H1 (cell line): ENCODE data around the gene BBS4. TPM values are rescaled to one million over a fixed set of nuclear protein-coding genes. Genes with fewer than 3 reads are reported as not detected.

ENCODE experiments used
- CTCF ChIA-PET: fragments of 300-600 bp; sonication (Branson Sonifier 250); formaldehyde crosslinking; loops from one replicate; lab custom pipeline; 2021; ENCODE audit not compliant: partially characterized antibody; lab: Charles Lee
- POLR2A ChIA-PET: fragments of 300-600 bp; sonication (Branson Sonifier 250); formaldehyde crosslinking; loops from one replicate; lab custom pipeline; 2021; ENCODE audit warnings: inconsistent platforms; ENCODE audit not compliant: partially characterized antibody; lab: Charles Lee
- DNase-seq, 2 experiments: peaks; one replicate each; pipeline versions ENCODE4 v3.0.0 to v3.0.0-alpha.2; 2010 to 2022; ENCODE audit warnings: low spot score in 2 of 2, low read depth in 1 of 2, mixed read lengths in 1 of 2
- FAIRE-seq: peaks from 2 replicates; lab custom pipeline; 2011; peaks lifted over from hg19 to GRCh38; lab: Jason Lieb, UNC
- H2AFZ ChIP-seq: 2 replicates; pipeline ENCODE4 v1.8.1; 2012; ENCODE audit warnings: low read length, inconsistent platforms
- H2AK5ac ChIP-seq: 2 replicates; pipeline ENCODE4 v1.6.1; 2013; ENCODE audit warnings: low read depth, low read length
- H2BK120ac ChIP-seq: replicated peaks from 2 replicates; pipeline ENCODE3; 2013; ENCODE audit warnings: low read depth, low read length, inconsistent platforms
- H2BK12ac ChIP-seq: 2 replicates; pipeline ENCODE4 v1.6.1; 2013; ENCODE audit warnings: low read depth, low read length
- H2BK15ac ChIP-seq: 2 replicates; pipeline ENCODE4 v1.6.1; 2013; ENCODE audit warnings: low read length
- H2BK20ac ChIP-seq: 2 replicates; pipeline ENCODE4 v1.6.1; 2013; ENCODE audit warnings: low read length
- H2BK5ac ChIP-seq: 2 replicates; pipeline ENCODE4 v1.6.1; 2013; ENCODE audit warnings: low read depth, low read length
- H3K14ac ChIP-seq: 2 replicates; pipeline ENCODE4 v1.6.1; 2013; ENCODE audit warnings: inconsistent platforms; ENCODE audit not compliant: insufficient read length
- H3K18ac ChIP-seq: 2 replicates; pipeline ENCODE4 v1.6.1; 2013; ENCODE audit warnings: low read length; ENCODE audit errors: extremely low read depth
- H3K23ac ChIP-seq: 2 replicates; pipeline ENCODE4 v1.6.1; 2013; ENCODE audit warnings: inconsistent platforms; ENCODE audit not compliant: insufficient read length
- H3K23me2 ChIP-seq: 2 replicates; pipeline ENCODE4 v1.6.1; 2013; ENCODE audit warnings: low read depth, low read length
- H3K27ac ChIP-seq: 2 replicates; pipeline ENCODE4 v1.6.1; 2011; ENCODE audit warnings: low read depth, low read length, inconsistent platforms
- H3K27me3 ChIP-seq, 4 experiments: replicated peaks in 1 of 4; 1 replicate in 1 of 4; 2 replicates in 3 of 4; pipeline versions ENCODE4 v1.6.1 to v1.8.1; 2011 to 2013; ENCODE audit warnings: low read length in 3 of 4, mild to moderate bottlenecking in 3 of 4, inconsistent platforms in 2 of 4, mixed read lengths in 2 of 4, moderate library complexity in 1 of 4; ENCODE audit not compliant: control insufficient read depth in 3 of 4, insufficient read depth in 3 of 4; ENCODE audit errors: extremely low read depth in 1 of 4
- H3K36me3 ChIP-seq, 4 experiments: 2 replicates each; pipeline versions ENCODE4 v1.6.1 to v1.8.1; 2011 to 2013; ENCODE audit warnings: mild to moderate bottlenecking in 4 of 4, low read length in 3 of 4, moderate library complexity in 2 of 4, control low read depth in 1 of 4, inconsistent platforms in 1 of 4; ENCODE audit not compliant: insufficient read depth in 4 of 4, control insufficient read depth in 2 of 4
- H3K4ac ChIP-seq: replicated peaks from 2 replicates; pipeline ENCODE3; 2013; ENCODE audit warnings: low read length, low read depth, mixed read lengths, inconsistent platforms; ENCODE audit not compliant: insufficient read length
- H3K4me1 ChIP-seq, 4 experiments: replicated peaks in 1 of 4; 1 replicate in 1 of 4; 2 replicates in 3 of 4; pipeline versions ENCODE4 v1.6.1 to v1.8.1; 2011 to 2013; ENCODE audit warnings: low read length in 3 of 4, inconsistent platforms in 2 of 4, mixed read lengths in 1 of 4; ENCODE audit not compliant: insufficient read depth in 4 of 4, control insufficient read depth in 3 of 4
- H3K4me2 ChIP-seq, 2 experiments: 2 replicates each; pipeline versions ENCODE4 v1.6.1 to v1.8.1; 2011 to 2013; ENCODE audit warnings: low read depth in 2 of 2, low read length in 2 of 2, control low read depth in 1 of 2, inconsistent platforms in 1 of 2, mild to moderate bottlenecking in 1 of 2; ENCODE audit not compliant: insufficient read depth in 1 of 2
- H3K4me3 ChIP-seq, 4 experiments: fragments of 200-600, 300-600 bp in 1 of 4; sonication (generic), shearing (Covaris generic), sonication (Bioruptor Twin) in 1 of 4; 2 replicates each; pipeline versions ENCODE4 v1.5.1 to v1.8.1; 2011 to 2016; ENCODE audit warnings: low read length in 4 of 4, low read depth in 3 of 4, control low read depth in 2 of 4, inconsistent platforms in 2 of 4, mild to moderate bottlenecking in 2 of 4, mixed read lengths in 1 of 4, moderate library complexity in 1 of 4; ENCODE audit not compliant: insufficient read depth in 2 of 4; ENCODE audit errors: extremely low read depth in 1 of 4
- H3K56ac ChIP-seq: replicated peaks from 2 replicates; pipeline ENCODE3; 2013; ENCODE audit warnings: low read depth, mild to moderate bottlenecking, mixed read lengths, low read length, inconsistent platforms; ENCODE audit not compliant: insufficient read length
- H3K79me1 ChIP-seq: 2 replicates; pipeline ENCODE4 v1.6.1; 2013; ENCODE audit warnings: low read depth, low read length, control low read depth
- H3K79me2 ChIP-seq, 2 experiments: 2 replicates each; pipeline versions ENCODE4 v1.6.1 to v1.8.1; 2012 to 2013; ENCODE audit warnings: low read length in 2 of 2, mild to moderate bottlenecking in 2 of 2, inconsistent platforms in 1 of 2; ENCODE audit not compliant: insufficient read depth in 2 of 2, control insufficient read depth in 1 of 2
- H3K9ac ChIP-seq, 4 experiments: replicated peaks in 1 of 4; 1 replicate in 1 of 4; 2 replicates in 3 of 4; pipeline versions ENCODE4 v1.6.1 to v1.8.1; 2011 to 2013; ENCODE audit warnings: low read depth in 3 of 4, low read length in 3 of 4, control low read depth in 2 of 4, mild to moderate bottlenecking in 2 of 4, moderate library complexity in 2 of 4, inconsistent platforms in 1 of 4; ENCODE audit errors: extremely low read depth in 1 of 4
- H3K9me3 ChIP-seq, 2 experiments: 2 replicates each; pipeline versions ENCODE4 v1.6.1 to v1.8.1; 2012 to 2013; ENCODE audit warnings: mild to moderate bottlenecking in 2 of 2, moderate library complexity in 2 of 2, control low read depth in 1 of 2, inconsistent platforms in 1 of 2, low read depth in 1 of 2, low read length in 1 of 2, mixed read lengths in 1 of 2; ENCODE audit not compliant: insufficient read depth in 2 of 2
- H4K20me1 ChIP-seq, 2 experiments: replicated peaks in 1 of 2; 2 replicates each; pipeline versions ENCODE3 to v1.8.1; 2011 to 2013; ENCODE audit warnings: inconsistent platforms in 2 of 2, low read length in 2 of 2, mild to moderate bottlenecking in 1 of 2; ENCODE audit not compliant: insufficient read depth in 2 of 2, control insufficient read depth in 1 of 2
- H4K5ac ChIP-seq: 2 replicates; pipeline ENCODE4 v1.6.1; 2013; ENCODE audit warnings: low read length, low read depth, mixed read lengths, inconsistent platforms; ENCODE audit not compliant: insufficient read length
- H4K8ac ChIP-seq: 2 replicates; pipeline ENCODE4 v1.8.0; 2013; ENCODE audit warnings: mild to moderate bottlenecking, moderate library complexity, low read length, inconsistent platforms; ENCODE audit not compliant: insufficient read depth; ENCODE audit errors: extremely low read depth
- H4K91ac ChIP-seq: replicated peaks from 2 replicates; pipeline ENCODE3; 2013; ENCODE audit warnings: low read length, mixed read lengths, inconsistent platforms; ENCODE audit not compliant: insufficient read length
- BACH1 ChIP-seq: IDR thresholded peaks from 2 replicates; pipeline ENCODE4 v1.6.1; 2012; ENCODE audit warnings: low read length, improper control_type of control experiment
- CBX5 ChIP-seq: fragments of 300-800, 300-1000 bp; sonication (generic); IDR thresholded peaks from 2 replicates; pipeline ENCODE4 v1.7.1; 2016; ENCODE audit warnings: antibody characterized with exemption, low read length, low read depth
- EGR1 ChIP-seq: IDR thresholded peaks from 2 replicates; pipeline ENCODE4 v1.6.1; 2011; ENCODE audit warnings: low read depth, low read length, borderline replicate concordance
- EP300 ChIP-seq, 2 experiments: IDR thresholded peaks; 1 replicate in 1 of 2; 2 replicates in 1 of 2; pipeline ENCODE4 v1.6.1; 2011 to 2012; ENCODE audit warnings: low read depth in 2 of 2, low read length in 2 of 2, mild to moderate bottlenecking in 2 of 2, borderline replicate concordance in 1 of 2, inconsistent platforms in 1 of 2, moderate library complexity in 1 of 2
- GTF2F1 ChIP-seq: IDR thresholded peaks from 2 replicates; pipeline ENCODE4 v1.6.1; 2012; ENCODE audit warnings: low read depth, low read length, improper control_type of control experiment, borderline replicate concordance
- HDAC2 ChIP-seq, 2 experiments: fragments of 300-600 bp in 1 of 2; sonication (generic) in 1 of 2; IDR thresholded peaks; 2 replicates each; pipeline ENCODE4 v1.6.1; 2011 to 2012; ENCODE audit warnings: low read depth in 2 of 2, low read length in 2 of 2, mild to moderate bottlenecking in 2 of 2, moderate library complexity in 2 of 2, borderline replicate concordance in 1 of 2, inconsistent platforms in 1 of 2
- HDAC6 ChIP-seq: IDR thresholded peaks from one replicate; pipeline ENCODE4 v1.7.1; 2012; ENCODE audit warnings: low read depth, mild to moderate bottlenecking, inconsistent platforms, low read length, moderate library complexity
- POLR2AphosphoS5 ChIP-seq: IDR thresholded peaks from 2 replicates; pipeline ENCODE4 v1.6.1; 2011; ENCODE audit warnings: low read depth, low read length
- SIRT6 ChIP-seq: IDR thresholded peaks from one replicate; pipeline ENCODE4 v1.7.1; 2012; ENCODE audit warnings: low read length, inconsistent platforms
- TCF12 ChIP-seq: IDR thresholded peaks from 2 replicates; pipeline ENCODE4 v1.6.1; 2011; ENCODE audit warnings: low read depth, mild to moderate bottlenecking, low read length
- ZNF274 ChIP-seq: IDR thresholded peaks from 2 replicates; pipeline ENCODE4 v1.7.0; 2012; ENCODE audit warnings: low read length, borderline replicate concordance; ENCODE audit errors: extremely low read depth
- polyA plus RNA-seq, 7 experiments: library from polyadenylated mRNA; depleted of rRNA in 3 of 7; stranded (reverse) in 5 of 7; unstranded in 2 of 7; fragments of >200 nt in 5 of 7; fragments of 200-250 nt in 2 of 7; gene quantifications; 1 replicate in 5 of 7; 2 replicates in 1 of 7; 4 replicates in 1 of 7; pipeline versions ENCODE4 v1.2.1 to v1.2.3, GENCODE V29; 2011 to 2013; ENCODE audit warnings: missing spikeins in 2 of 7, mixed read lengths in 2 of 7
- total RNA-seq: library from RNA; stranded (reverse); fragmentation: NEBNext Ultra II Directional; extraction: Animal tissue kit (Norgen Biotek cat#: 25700); gene quantifications from 2 replicates; pipeline ENCODE4 v1.2.1, GENCODE V29; 2021
- TF ChIP-seq, protein P1 (sequence below): IDR thresholded peaks from 2 replicates; pipeline ENCODE4 v1.6.1; 2012; ENCODE audit warnings: inconsistent platforms

BBS4 gene
- total and polyA plus RNA-seq, 2 of the 8 experiments (the other 6 are each of a cell fraction or from before 2014, with no cell fraction given), result 17.4 to 24.1 TPM

GRCh38 chr15:72732086-72732485 is 46.1 kb downstream of the BBS4 start:
- Histone ChIP-seq H3K79me1 (no peaks in the 10 kb centered on the region), H3K23ac (no peak overlapping the region), H3K23me2 (no peaks in the 10 kb centered on the region), H3K4ac (no peak overlapping the region), H2AK5ac (no peak overlapping the region)
- TF ChIP-seq POLR2AphosphoS5 (no peak), TCF12 (no peak), SIRT6 (no peak), BACH1 (no peak), GTF2F1 (no peak), EGR1 (no peak), EP300 (IDR thresholded peaks at IDR 0.05; ENCODE audit: borderline replicate concordance in 1 of 2, low read depth in 2 of 2, low read length in 2 of 2) (no peak), HDAC2 (IDR thresholded peaks at IDR 0.05; ENCODE audit: borderline replicate concordance in 1 of 2, low read depth in 2 of 2, low read length in 2 of 2) (no peak), HDAC6 (no peak), ZNF274 (no peak), CBX5 (no peak)
- TF ChIP-seq, protein P1, sequence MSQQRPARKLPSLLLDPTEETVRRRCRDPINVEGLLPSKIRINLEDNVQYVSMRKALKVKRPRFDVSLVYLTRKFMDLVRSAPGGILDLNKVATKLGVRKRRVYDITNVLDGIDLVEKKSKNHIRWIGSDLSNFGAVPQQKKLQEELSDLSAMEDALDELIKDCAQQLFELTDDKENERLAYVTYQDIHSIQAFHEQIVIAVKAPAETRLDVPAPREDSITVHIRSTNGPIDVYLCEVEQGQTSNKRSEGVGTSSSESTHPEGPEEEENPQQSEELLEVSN, result no peak
- TF ChIP-seq, all 59 proteins: peak for 0
- no peak overlapping the region for H3K4me2 ChIP-seq
- no peak overlapping the region for H2BK120ac ChIP-seq
- POLR2A ChIA-PET, result no interaction called here
- H3K27me3 ChIP-seq, result no peaks in the 10 kb centered on the region
- no peak overlapping the region for H3K18ac ChIP-seq
- H2BK20ac ChIP-seq, result no peak overlapping the region
- no peak overlapping the region for H3K9ac ChIP-seq
- H2AFZ ChIP-seq, result no peak overlapping the region
- no peak for FAIRE-seq
- no peak overlapping the region for H2BK12ac ChIP-seq
- no peak overlapping the region for H3K56ac ChIP-seq
- no peaks in the 10 kb centered on the region for H3K9me3 ChIP-seq
- no peak overlapping the region for H3K27ac ChIP-seq
- H3K4me1 ChIP-seq, result peaks cover 0 to 4% (median 0%) of the 10 kb centered on the region in 4 experiments; a peak in 2 of 7 replicates
- CTCF ChIA-PET, result interaction anchor here (0.6 to 1.8 kb wide), 4 partner anchors 10 to 61 kb away, joined by 3 to 8 read pairs (median 4); no protein-coding TSS in a partner anchor
- H2BK5ac ChIP-seq, result no peak overlapping the region
- no peak overlapping the region for H4K91ac ChIP-seq
- no peak overlapping the region for H3K4me3 ChIP-seq
- H4K8ac ChIP-seq, result no peak overlapping the region
- H3K14ac ChIP-seq, result no peak overlapping the region
- no peak for DNase-seq
- no peak overlapping the region for H2BK15ac ChIP-seq
- no peaks in the 10 kb centered on the region for H4K20me1 ChIP-seq
- H3K79me2 ChIP-seq, result no peaks in the 10 kb centered on the region
- no peak overlapping the region for H4K5ac ChIP-seq
- H3K36me3 ChIP-seq, result peaks cover 5 to 19% (median 18%) of the 10 kb centered on the region in 4 experiments
